ENCODE measurements around the gene ZNF718.
"Not testable (repeated sequence)": the region's sequence is repeated elsewhere in the genome, so short reads cannot be mapped to it uniquely, and the experiment has no call there.

The ZNF718 gene

GRCh38 chr4:182225-182624, 57.9 kb downstream of the ZNF718 start:
- peaks cover 91% of the 10 kb centered on the region for H3K9me3 Mint-ChIP-seq
- intact Hi-C loops (cut with micrococcal nuclease) = not testable (repeated sequence)

GRCh38 chr4:188091-188490, 63.8 kb downstream of the ZNF718 start:
- peaks cover 38% of the 10 kb centered on the region for H3K36me3 Mint-ChIP-seq (ENCODE audit: low read depth)
- no peaks in the 10 kb centered on the region for H3K4me1 Mint-ChIP-seq (ENCODE audit: low read depth)
- intact Hi-C loops (cut with micrococcal nuclease) = no loop called here
- no peak overlapping the region for H3K27ac Mint-ChIP-seq
- no peaks in the 10 kb centered on the region for H3K27me3 Mint-ChIP-seq
- peaks cover 88% of the 10 kb centered on the region for H3K9me3 Mint-ChIP-seq
- no peak overlapping the region for H3K4me3 Mint-ChIP-seq

More at GRCh38 chr4:182225-182624, 57.9 kb downstream of the ZNF718 start:
- not testable (repeated sequence) for H3K4me3 Mint-ChIP-seq; H3K27ac Mint-ChIP-seq; H3K27me3 Mint-ChIP-seq; H3K4me1 Mint-ChIP-seq (ENCODE audit: low read depth)
- H3K36me3 Mint-ChIP-seq (ENCODE audit: low read depth) = peaks cover 29% of the 10 kb centered on the region

- H3K4me3 Mint-ChIP-seq; H3K27me3 Mint-ChIP-seq; intact Hi-C loops (cut with micrococcal nuclease); H3K27ac Mint-ChIP-seq; H3K4me1 Mint-ChIP-seq (ENCODE audit: low read depth): not testable (repeated sequence)
- peaks cover 17% of the 10 kb centered on the region for H3K36me3 Mint-ChIP-seq (ENCODE audit: low read depth)
- H3K9me3 Mint-ChIP-seq = peaks cover 97% of the 10 kb centered on the region
These were observed 70.9 kb downstream of the ZNF718 start for GRCh38 chr4:195159-195558.

- peaks cover 92% of the 10 kb centered on the region for H3K9me3 Mint-ChIP-seq
- H3K4me1 Mint-ChIP-seq (ENCODE audit: low read depth) = no peaks in the 10 kb centered on the region
- no peak overlapping the region for H3K4me3 Mint-ChIP-seq
- no peak overlapping the region for H3K27ac Mint-ChIP-seq
- intact Hi-C loops (cut with micrococcal nuclease) = no loop called here
- no peaks in the 10 kb centered on the region for H3K27me3 Mint-ChIP-seq
- peaks cover 26% of the 10 kb centered on the region for H3K36me3 Mint-ChIP-seq (ENCODE audit: low read depth)
These were observed 76.6 kb downstream of the ZNF718 start for GRCh38 chr4:200936-201335.

GRCh38 chr4:202822-203221, 78.5 kb downstream of the ZNF718 start:
- H3K27me3 Mint-ChIP-seq; H3K27ac Mint-ChIP-seq; H3K4me3 Mint-ChIP-seq; H3K4me1 Mint-ChIP-seq (ENCODE audit: low read depth); intact Hi-C loops (cut with micrococcal nuclease): not testable (repeated sequence)
- peaks cover 30% of the 10 kb centered on the region for H3K36me3 Mint-ChIP-seq (ENCODE audit: low read depth)
- peaks cover 95% of the 10 kb centered on the region for H3K9me3 Mint-ChIP-seq

GRCh38 chr4:205097-205756, 80.9 kb downstream of the ZNF718 start:
- Mint-ChIP-seq H3K36me3 (ENCODE audit: low read depth) (peaks cover 30% of the 10 kb centered on the region), H3K4me1 (ENCODE audit: low read depth) (no peaks in the 10 kb centered on the region), H3K4me3 (no peak overlapping the region), H3K27me3 (no peaks in the 10 kb centered on the region), H3K27ac (no peak overlapping the region), H3K9me3 (peaks cover 84% of the 10 kb centered on the region)
- intact Hi-C loops (cut with micrococcal nuclease) = no loop called here

GRCh38 chr4:206054-206453, 81.8 kb downstream of the ZNF718 start:
- Mint-ChIP-seq H3K4me1 (ENCODE audit: low read depth) (peaks cover under 1% of the 10 kb centered on the region), H3K36me3 (ENCODE audit: low read depth) (peaks cover 30% of the 10 kb centered on the region), H3K27me3 (no peaks in the 10 kb centered on the region), H3K27ac (no peak overlapping the region), H3K9me3 (peaks cover 78% of the 10 kb centered on the region), H3K4me3 (no peak overlapping the region)
- intact Hi-C loops (cut with micrococcal nuclease) = no loop called here

GRCh38 chr4:208416-209096, 84.3 kb downstream of the ZNF718 start:
- H3K4me3 Mint-ChIP-seq; H3K27ac Mint-ChIP-seq; H3K4me1 Mint-ChIP-seq (ENCODE audit: low read depth); intact Hi-C loops (cut with micrococcal nuclease): not testable (repeated sequence)
- H3K9me3 Mint-ChIP-seq = peaks cover 78% of the 10 kb centered on the region
- H3K36me3 Mint-ChIP-seq (ENCODE audit: low read depth) = peaks cover 23% of the 10 kb centered on the region
- H3K27me3 Mint-ChIP-seq = peaks cover 15% of the 10 kb centered on the region

GRCh38 chr4:211033-211511, 86.8 kb downstream of the ZNF718 start:
- Mint-ChIP-seq H3K9me3 (peaks cover 80% of the 10 kb centered on the region), H3K36me3 (ENCODE audit: low read depth) (peaks cover 9% of the 10 kb centered on the region), H3K27me3 (peaks cover 21% of the 10 kb centered on the region), H3K4me1 (ENCODE audit: low read depth) (peaks cover 7% of the 10 kb centered on the region), H3K27ac (no peak overlapping the region), H3K4me3 (no peak overlapping the region)
- intact Hi-C loops (cut with micrococcal nuclease) = no loop called here

GRCh38 chr4:212438-213188, 88.3 kb downstream of the ZNF718 start:
- peaks cover 21% of the 10 kb centered on the region for H3K27me3 Mint-ChIP-seq
- H3K27ac Mint-ChIP-seq = no peak overlapping the region
- peaks cover 6% of the 10 kb centered on the region for H3K36me3 Mint-ChIP-seq (ENCODE audit: low read depth)
- H3K4me3 Mint-ChIP-seq = no peak overlapping the region
- H3K9me3 Mint-ChIP-seq = peaks cover 73% of the 10 kb centered on the region
- intact Hi-C loops (cut with micrococcal nuclease) = no loop called here
- H3K4me1 Mint-ChIP-seq (ENCODE audit: low read depth) = peaks cover 7% of the 10 kb centered on the region

- Mint-ChIP-seq H3K27me3 (peaks cover 21% of the 10 kb centered on the region), H3K9me3 (peaks cover 69% of the 10 kb centered on the region)
- H3K4me3 Mint-ChIP-seq; H3K27ac Mint-ChIP-seq; H3K4me1 Mint-ChIP-seq (ENCODE audit: low read depth); H3K36me3 Mint-ChIP-seq (ENCODE audit: low read depth); intact Hi-C loops (cut with micrococcal nuclease): not testable (repeated sequence)
These were observed 88.9 kb downstream of the ZNF718 start for GRCh38 chr4:213189-213535.
